Natural killer cell treated with Interleukin-12 subunit alpha and Interleukin-12 subunit beta and Interleukin-15 and Interleukin-18, amount 100 ng/mL, for 72 hours (primary cell): ENCODE data around the gene COPZ1. TPM values are rescaled to one million over a fixed set of nuclear protein-coding genes. Genes with fewer than 3 reads are reported as not detected.
A peak's percentile ranks its signal among the peaks of the same experiment; 100 is the strongest.
"Not testable (repeated sequence)": the region's sequence is repeated elsewhere in the genome, so short reads cannot be mapped to it uniquely, and the experiment has no call there.

Experiments
- ATAC-seq, 2 donors: fragments of 150-1000 bp; cut with Tn5 transposase in 1 of 2; sonication (Bioruptor Pico), chemical (Tn5 transposase) in 1 of 2; 2 replicates each; pipeline ENCODE4 v1.10.0; 2021
- DNase-seq: peaks from one replicate; pipeline ENCODE4 v3.0.0; 2022; ENCODE audit warnings: low spot score
- H3K27ac Mint-ChIP-seq, 2 donors: 1 replicate in 1 of 2; 2 replicates in 1 of 2; pipeline ENCODE4 v1.8.0; 2022; ENCODE audit warnings: mixed read lengths in 2 of 2, mild to moderate bottlenecking in 1 of 2, moderate library complexity in 1 of 2
- H3K27me3 Mint-ChIP-seq, 2 donors: 1 replicate in 1 of 2; 2 replicates in 1 of 2; pipeline ENCODE4 v1.8.0; 2022; ENCODE audit warnings: mixed read lengths in 2 of 2
- H3K36me3 Mint-ChIP-seq: one replicate; pipeline ENCODE4 v1.8.0; 2022; ENCODE audit warnings: mixed read lengths
- H3K4me1 Mint-ChIP-seq, 2 donors: 1 replicate in 1 of 2; 2 replicates in 1 of 2; pipeline ENCODE4 v1.8.0; 2022; ENCODE audit warnings: low read depth in 2 of 2, mixed read lengths in 2 of 2, mild to moderate bottlenecking in 1 of 2
- H3K4me3 Mint-ChIP-seq: one replicate; pipeline ENCODE4 v1.8.0; 2022; ENCODE audit warnings: mixed read lengths
- H3K9me3 Mint-ChIP-seq: 2 replicates; pipeline ENCODE4 v1.8.0; 2022; ENCODE audit warnings: mixed read lengths
- total RNA-seq, 2 donors: library from RNA; stranded (reverse); gene quantifications; one replicate each; pipeline ENCODE4 v1.2.3, GENCODE V29; 2022

The COPZ1 gene
- total RNA-seq, 2 donors from 2014 or later = 111 to 158 TPM

GRCh38 chr12:54300732-54301427 lies 24.1 kb upstream of the COPZ1 start, which contains the start of gene NFE2:
NFE2 (minus strand) TSS chr12:54301015; CDS start chr12:54295248, 5,767 bp downstream.
- Mint-ChIP-seq H3K27me3 (peaks cover 12 to 20% of the 10 kb centered on the region in 2 donors), H3K4me3 (peak within 1 kb of the TSS; percentile 60), H3K36me3 (no peaks in the 10 kb centered on the region), H3K4me1 (peaks cover 47 to 48% of the 10 kb centered on the region in 2 donors), H3K27ac (no peak within 1 kb of the TSS), H3K9me3 (no peaks in the 10 kb centered on the region)
- ATAC-seq = peak in 1 of 2 donors; percentile 32
- DNase-seq = no peak

- Mint-ChIP-seq H3K4me1 (peaks cover 45 to 48% of the 10 kb centered on the region in 2 donors), H3K27ac (no peak overlapping the region), H3K27me3 (peaks cover 12 to 20% of the 10 kb centered on the region in 2 donors), H3K9me3 (no peaks in the 10 kb centered on the region), H3K4me3 (peak overlapping the region; percentile 46), H3K36me3 (no peaks in the 10 kb centered on the region)
- DNase-seq = peak; percentile 22
- ATAC-seq = no peak
These were observed 23.4 kb upstream of the COPZ1 start for GRCh38 chr12:54301428-54302048.

DNA sequence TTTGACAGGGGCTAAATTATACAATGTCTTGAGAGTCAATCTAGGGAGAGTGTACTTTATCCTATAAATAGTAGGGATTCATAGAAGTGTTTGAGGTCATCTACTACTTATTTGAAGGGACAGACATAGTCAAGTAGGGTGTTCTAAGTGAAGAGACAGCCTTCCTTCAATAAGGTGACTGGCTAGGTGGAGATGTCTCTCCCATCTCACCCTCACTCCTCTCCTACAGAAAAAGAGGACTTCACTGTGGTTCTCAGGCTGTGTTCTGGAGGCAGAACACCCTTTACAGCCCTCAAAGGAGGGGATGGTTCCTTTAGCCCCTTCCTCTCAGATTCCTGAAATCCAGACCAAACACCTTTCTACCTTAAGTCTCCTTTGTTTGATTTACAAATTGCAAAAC lies 21.3 kb upstream of the COPZ1 start:
- Mint-ChIP-seq H3K27ac (peak overlapping the region; percentile 6 to 8), H3K4me3 (peak overlapping the region; percentile 59)

DNA sequence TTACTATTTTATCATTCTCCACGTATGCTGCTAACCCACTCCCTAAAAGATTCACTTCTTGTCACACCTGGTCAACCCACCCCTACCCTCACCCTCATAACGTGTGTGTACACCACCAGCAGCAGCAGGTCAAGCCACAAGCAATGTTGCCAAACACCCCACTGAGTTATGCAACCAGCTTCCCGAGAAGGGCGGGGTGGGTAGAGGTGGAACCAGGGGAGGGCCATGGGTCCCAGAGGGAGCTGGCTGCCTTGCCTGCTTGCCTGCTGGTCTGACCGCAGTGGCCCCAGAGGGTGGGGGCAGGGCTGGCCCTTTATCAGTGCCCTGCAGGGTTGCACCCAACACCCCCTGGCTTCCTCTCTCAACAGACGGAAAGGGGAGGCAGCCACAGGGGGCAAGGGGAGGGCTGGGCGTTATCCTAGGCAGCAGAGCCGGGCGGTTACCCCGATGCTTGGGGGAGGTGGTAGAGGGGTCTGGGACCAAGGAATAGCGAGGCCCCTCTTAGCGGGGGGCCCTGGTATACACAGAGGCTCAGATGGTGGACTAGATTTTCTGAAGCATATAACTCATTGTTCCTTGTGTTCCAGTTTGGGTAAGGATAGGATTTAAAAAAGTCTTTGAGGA lies 20.6 kb upstream of the COPZ1 start:
- peak; percentile 85 to 90 for ATAC-seq
- Mint-ChIP-seq H3K4me3 (peak overlapping the region; percentile 59), H3K27ac (peak overlapping the region; percentile 6 to 8), H3K27me3 (peaks cover 12 to 20% of the 10 kb centered on the region in 2 donors), H3K9me3 (no peaks in the 10 kb centered on the region), H3K4me1 (peaks cover 47 to 57% of the 10 kb centered on the region in 2 donors), H3K36me3 (no peaks in the 10 kb centered on the region)
- DNase-seq = peak; percentile 78

More for the DNA sequence above, 21.3 kb upstream of the COPZ1 start:
- H3K36me3 Mint-ChIP-seq = no peaks in the 10 kb centered on the region
- H3K4me1 Mint-ChIP-seq = peaks cover 47 to 57% of the 10 kb centered on the region in 2 donors
- ATAC-seq = no peak
- no peaks in the 10 kb centered on the region for H3K9me3 Mint-ChIP-seq
- peaks cover 12 to 20% of the 10 kb centered on the region in 2 donors for H3K27me3 Mint-ChIP-seq
- no peak for DNase-seq

DNA sequence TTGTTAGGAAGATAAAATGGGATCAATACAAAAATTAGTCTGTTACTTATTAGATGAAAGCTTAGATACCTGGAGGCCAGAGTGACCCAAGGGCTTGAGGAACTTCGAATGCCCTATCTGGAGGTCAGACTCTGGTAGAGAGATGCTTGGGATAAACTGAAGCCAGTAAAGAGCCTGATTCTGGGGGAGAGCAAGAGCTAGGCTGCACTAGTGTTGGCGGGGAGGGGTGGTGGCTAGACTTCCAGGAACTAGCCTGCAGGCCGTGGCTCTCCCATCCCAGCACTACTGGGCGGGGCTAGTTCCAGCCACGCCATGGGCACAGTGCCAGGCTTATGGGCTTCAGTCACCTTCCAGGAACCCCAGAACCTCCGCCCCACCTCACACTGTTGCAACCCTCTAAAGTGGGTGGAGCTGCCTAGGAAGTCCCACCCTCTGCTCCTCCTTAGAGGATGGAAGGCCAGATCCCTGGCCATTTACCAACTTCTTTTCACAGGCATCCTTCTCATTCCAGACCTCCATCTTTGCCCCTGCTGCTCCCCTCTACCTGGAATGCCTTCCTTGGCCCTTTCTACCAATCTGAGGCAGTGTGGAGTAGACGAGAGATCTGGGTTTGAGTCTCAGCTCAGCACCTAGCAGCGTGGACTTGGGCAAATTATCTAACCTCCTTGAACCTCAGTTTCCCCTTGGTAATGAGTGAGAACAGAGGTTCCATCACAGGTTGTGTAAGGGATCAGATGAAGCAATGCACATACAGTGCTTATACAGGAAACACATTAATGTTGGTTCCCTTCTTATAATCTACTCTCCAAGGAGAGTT lies 17.8 kb upstream of the COPZ1 start:
- H3K9me3 Mint-ChIP-seq = no peaks in the 10 kb centered on the region
- ATAC-seq = peak; percentile 75 to 78
- peaks cover 0 to 3% of the 10 kb centered on the region in 2 donors for H3K27me3 Mint-ChIP-seq
- no peaks in the 10 kb centered on the region for H3K36me3 Mint-ChIP-seq
- peaks cover 29 to 39% of the 10 kb centered on the region in 2 donors for H3K4me1 Mint-ChIP-seq
- H3K4me3 Mint-ChIP-seq = peak overlapping the region; percentile 64
- H3K27ac Mint-ChIP-seq = peak overlapping the region; percentile 21 to 63
- DNase-seq = no peak

- no peak for ATAC-seq
- Mint-ChIP-seq H3K36me3 (no peaks in the 10 kb centered on the region), H3K4me3 (no peak overlapping the region), H3K27me3 (no peaks in the 10 kb centered on the region), H3K9me3 (no peaks in the 10 kb centered on the region), H3K4me1 (peaks cover 12 to 15% of the 10 kb centered on the region in 2 donors), H3K27ac (no peak overlapping the region)
- no peak for DNase-seq
These were observed 13.9 kb upstream of the COPZ1 start for GRCh38 chr12:54311051-54311450.

- H3K9me3 Mint-ChIP-seq, H3K4me1 Mint-ChIP-seq, H3K36me3 Mint-ChIP-seq, DNase-seq, H3K4me3 Mint-ChIP-seq, ATAC-seq, H3K27me3 Mint-ChIP-seq, H3K27ac Mint-ChIP-seq: not testable (repeated sequence)
These were observed 12.6 kb upstream of the COPZ1 start for GRCh38 chr12:54312309-54312708.

- no peaks in the 10 kb centered on the region for H3K36me3 Mint-ChIP-seq
- no peaks in the 10 kb centered on the region for H3K27me3 Mint-ChIP-seq
- H3K4me1 Mint-ChIP-seq = peaks cover 12 to 14% of the 10 kb centered on the region in 2 donors
- no peak for DNase-seq
- no peak for ATAC-seq
- no peaks in the 10 kb centered on the region for H3K9me3 Mint-ChIP-seq
- H3K4me3 Mint-ChIP-seq = no peak overlapping the region
- no peak overlapping the region for H3K27ac Mint-ChIP-seq
These were observed 3.6 kb upstream of the COPZ1 start for GRCh38 chr12:54321363-54321762.

GRCh38 chr12:54325442-54326109 lies 645 bp downstream of the COPZ1 start:
- H3K9me3 Mint-ChIP-seq = not testable (repeated sequence)
- H3K4me1 Mint-ChIP-seq = peaks cover 34 to 44% of the 10 kb centered on the region in 2 donors

DNA sequence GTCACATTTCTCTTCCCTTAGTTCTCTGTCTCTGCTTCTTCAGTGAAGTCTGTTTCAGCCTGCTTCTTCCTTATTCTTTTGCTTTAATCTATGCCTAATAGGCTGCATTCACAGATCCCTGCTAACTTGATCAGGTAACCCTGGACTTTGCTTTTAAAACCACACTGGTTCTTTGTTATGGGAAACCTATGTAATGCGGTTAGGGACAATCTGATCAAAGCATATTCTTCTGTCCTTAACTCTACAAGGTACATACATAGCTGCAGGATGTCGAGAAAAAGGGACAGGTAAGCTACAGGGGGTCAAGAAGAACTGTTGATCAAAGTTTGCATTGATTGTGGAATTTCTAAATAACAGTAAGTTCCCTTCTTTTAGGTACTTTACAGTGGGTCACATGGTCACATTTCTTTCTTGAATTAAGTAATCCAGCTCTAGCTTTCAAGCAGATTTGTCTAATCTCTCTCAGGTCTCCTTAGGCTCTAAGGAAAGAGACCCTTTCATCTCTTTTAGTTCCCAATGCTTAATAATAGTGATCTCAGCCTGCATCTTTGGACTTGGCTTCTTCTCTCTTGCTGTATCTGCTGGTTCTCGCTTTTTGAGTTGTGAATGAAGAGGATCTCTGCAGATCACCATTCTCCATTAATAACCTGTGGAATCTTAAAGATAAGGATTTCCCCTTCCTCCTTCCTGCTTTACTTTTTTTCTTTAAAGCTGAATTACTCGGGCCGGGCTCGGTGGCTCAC lies 3.8 kb downstream of the COPZ1 start:
- no peak for ATAC-seq

More at GRCh38 chr12:54325442-54326109, 645 bp downstream of the COPZ1 start:
- H3K27me3 Mint-ChIP-seq, DNase-seq, ATAC-seq, H3K36me3 Mint-ChIP-seq: not testable (repeated sequence)
- peak overlapping the region; percentile 85 to 96 for H3K27ac Mint-ChIP-seq
- peak overlapping the region; percentile 98 for H3K4me3 Mint-ChIP-seq

GRCh38 chr12:54329759-54330158 lies 4.8 kb downstream of the COPZ1 start:
- peak overlapping the region; percentile 65 to 84 for H3K27ac Mint-ChIP-seq
- H3K4me1 Mint-ChIP-seq = peaks cover 41 to 47% of the 10 kb centered on the region in 2 donors

More for the DNA sequence above, 3.8 kb downstream of the COPZ1 start:
- Mint-ChIP-seq H3K27me3 (no peaks in the 10 kb centered on the region), H3K4me3 (peak overlapping the region; percentile 60), H3K36me3 (no peaks in the 10 kb centered on the region), H3K4me1 (peaks cover 45 to 53% of the 10 kb centered on the region in 2 donors), H3K27ac (peak overlapping the region; percentile 65 to 84), H3K9me3 (no peaks in the 10 kb centered on the region)
- no peak for DNase-seq

DNA sequence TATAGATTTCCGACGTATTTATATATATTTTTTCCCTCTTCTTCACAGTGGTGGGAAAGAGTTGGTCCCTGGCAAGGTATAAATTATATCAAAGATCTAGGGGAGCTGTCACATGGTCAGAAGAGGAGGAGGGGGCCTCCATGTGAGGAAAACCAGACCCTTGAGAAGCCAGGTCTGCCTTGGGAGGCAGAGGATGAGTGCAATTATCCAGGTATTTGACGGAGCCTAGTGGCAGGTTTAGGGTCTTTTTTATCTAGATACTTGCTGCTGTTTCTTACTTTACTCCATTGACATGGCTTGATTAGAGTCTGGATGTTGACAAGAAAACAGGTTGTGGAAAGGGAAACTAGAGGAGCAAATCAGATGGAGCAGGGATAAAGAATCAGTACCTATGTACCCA lies 5.5 kb downstream of the COPZ1 start:
- Mint-ChIP-seq H3K4me1 (peaks cover 35 to 41% of the 10 kb centered on the region in 2 donors), H3K9me3 (no peaks in the 10 kb centered on the region), H3K36me3 (no peaks in the 10 kb centered on the region), H3K4me3 (peak overlapping the region; percentile 19), H3K27me3 (no peaks in the 10 kb centered on the region), H3K27ac (peak overlapping the region; percentile 65 to 84)
- ATAC-seq (no peak), DNase-seq (no peak)

More at GRCh38 chr12:54329759-54330158, 4.8 kb downstream of the COPZ1 start:
- no peak for DNase-seq
- H3K4me3 Mint-ChIP-seq = no peak overlapping the region
- no peaks in the 10 kb centered on the region for H3K36me3 Mint-ChIP-seq
- no peaks in the 10 kb centered on the region for H3K27me3 Mint-ChIP-seq
- no peaks in the 10 kb centered on the region for H3K9me3 Mint-ChIP-seq
- ATAC-seq = no peak
